NCI-H2081 (cell line): Measurements from ENCODE around the gene VPS18.

ENCODE experiments used
- DNase-seq, 2 experiments: peaks; one replicate each; lab custom pipeline; 2025; lab: John Stamatoyannopoulos, UW

The VPS18 gene

DNA sequence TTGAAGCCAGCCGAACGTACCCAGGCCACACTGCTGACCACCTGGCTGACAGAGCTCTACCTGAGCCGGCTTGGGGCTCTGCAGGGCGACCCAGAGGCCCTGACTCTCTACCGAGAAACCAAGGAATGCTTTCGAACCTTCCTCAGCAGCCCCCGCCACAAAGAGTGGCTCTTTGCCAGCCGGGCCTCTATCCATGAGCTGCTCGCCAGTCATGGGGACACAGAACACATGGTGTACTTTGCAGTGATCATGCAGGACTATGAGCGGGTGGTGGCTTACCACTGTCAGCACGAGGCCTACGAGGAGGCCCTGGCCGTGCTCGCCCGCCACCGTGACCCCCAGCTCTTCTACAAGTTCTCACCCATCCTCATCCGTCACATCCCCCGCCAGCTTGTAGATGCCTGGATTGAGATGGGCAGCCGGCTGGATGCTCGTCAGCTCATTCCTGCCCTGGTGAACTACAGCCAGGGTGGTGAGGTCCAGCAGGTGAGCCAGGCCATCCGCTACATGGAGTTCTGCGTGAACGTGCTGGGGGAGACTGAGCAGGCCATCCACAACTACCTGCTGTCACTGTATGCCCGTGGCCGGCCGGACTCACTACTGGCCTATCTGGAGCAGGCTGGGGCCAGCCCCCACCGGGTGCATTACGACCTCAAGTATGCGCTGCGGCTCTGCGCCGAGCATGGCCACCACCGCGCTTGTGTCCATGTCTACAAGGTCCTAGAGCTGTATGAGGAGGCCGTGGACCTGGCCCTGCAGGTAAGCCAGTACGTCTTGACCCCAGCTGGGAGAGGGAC lies 6.2 kb downstream of the VPS18 start:
- DNase-seq, result no peak

GRCh38 chr15:40901053-40901443 lies 6.8 kb downstream of the VPS18 start:
- DNase-seq, result no peak

DNA sequence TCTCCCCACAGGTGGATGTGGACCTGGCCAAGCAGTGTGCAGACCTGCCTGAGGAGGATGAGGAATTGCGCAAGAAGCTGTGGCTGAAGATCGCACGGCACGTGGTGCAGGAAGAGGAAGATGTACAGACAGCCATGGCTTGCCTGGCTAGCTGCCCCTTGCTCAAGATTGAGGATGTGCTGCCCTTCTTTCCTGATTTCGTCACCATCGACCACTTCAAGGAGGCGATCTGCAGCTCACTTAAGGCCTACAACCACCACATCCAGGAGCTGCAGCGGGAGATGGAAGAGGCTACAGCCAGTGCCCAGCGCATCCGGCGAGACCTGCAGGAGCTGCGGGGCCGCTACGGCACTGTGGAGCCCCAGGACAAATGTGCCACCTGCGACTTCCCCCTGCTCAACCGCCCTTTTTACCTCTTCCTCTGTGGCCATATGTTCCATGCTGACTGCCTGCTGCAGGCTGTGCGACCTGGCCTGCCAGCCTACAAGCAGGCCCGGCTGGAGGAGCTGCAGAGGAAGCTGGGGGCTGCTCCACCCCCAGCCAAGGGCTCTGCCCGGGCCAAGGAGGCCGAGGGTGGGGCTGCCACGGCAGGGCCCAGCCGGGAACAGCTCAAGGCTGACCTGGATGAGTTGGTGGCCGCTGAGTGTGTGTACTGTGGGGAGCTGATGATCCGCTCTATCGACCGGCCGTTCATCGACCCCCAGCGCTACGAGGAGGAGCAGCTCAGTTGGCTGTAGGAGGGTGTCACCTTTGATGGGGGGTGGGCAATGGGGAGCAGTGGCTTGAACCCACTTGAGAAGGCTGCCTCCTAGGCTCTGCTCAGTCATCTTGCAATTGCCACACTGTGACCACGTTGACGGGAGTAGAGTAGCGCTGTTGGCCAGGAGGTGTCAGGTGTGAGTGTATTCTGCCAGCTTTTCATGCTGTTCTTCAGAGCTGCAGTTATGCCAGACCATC lies 8.6 kb downstream of the VPS18 start:
- DNase-seq, result no peak

DNA sequence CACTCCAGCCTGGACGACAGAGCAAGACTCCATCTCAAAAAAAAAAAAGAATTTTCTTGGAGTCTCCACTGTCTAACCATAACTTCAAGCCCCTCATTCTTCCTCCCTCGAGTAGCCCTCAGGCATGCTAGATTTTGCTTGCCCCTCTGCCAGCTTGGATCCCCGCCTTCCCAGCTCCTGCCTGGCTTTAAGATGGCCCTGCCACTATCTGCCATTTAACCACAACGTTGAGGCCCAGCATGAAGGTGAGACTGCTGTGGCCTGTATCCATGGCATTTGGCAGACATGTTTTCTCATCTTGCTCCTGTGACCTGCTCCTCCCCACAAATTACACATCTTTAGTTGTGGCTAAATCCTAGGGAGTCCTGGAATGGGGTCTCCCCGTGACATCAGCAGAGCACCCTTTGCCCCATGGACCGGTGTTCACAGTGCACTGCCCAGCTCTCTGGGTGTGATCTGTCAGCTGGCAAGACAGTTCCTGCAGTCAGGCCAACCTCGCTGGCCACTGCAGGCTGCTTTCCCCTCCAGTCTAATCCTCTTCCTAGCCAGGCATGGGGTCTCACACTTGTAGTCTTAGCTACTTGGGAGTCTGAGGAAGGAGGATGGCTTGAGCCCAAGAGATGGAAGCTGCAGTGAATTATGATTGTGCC lies 10.4 kb downstream of the VPS18 start:
- DNase-seq, result no peak

DNA sequence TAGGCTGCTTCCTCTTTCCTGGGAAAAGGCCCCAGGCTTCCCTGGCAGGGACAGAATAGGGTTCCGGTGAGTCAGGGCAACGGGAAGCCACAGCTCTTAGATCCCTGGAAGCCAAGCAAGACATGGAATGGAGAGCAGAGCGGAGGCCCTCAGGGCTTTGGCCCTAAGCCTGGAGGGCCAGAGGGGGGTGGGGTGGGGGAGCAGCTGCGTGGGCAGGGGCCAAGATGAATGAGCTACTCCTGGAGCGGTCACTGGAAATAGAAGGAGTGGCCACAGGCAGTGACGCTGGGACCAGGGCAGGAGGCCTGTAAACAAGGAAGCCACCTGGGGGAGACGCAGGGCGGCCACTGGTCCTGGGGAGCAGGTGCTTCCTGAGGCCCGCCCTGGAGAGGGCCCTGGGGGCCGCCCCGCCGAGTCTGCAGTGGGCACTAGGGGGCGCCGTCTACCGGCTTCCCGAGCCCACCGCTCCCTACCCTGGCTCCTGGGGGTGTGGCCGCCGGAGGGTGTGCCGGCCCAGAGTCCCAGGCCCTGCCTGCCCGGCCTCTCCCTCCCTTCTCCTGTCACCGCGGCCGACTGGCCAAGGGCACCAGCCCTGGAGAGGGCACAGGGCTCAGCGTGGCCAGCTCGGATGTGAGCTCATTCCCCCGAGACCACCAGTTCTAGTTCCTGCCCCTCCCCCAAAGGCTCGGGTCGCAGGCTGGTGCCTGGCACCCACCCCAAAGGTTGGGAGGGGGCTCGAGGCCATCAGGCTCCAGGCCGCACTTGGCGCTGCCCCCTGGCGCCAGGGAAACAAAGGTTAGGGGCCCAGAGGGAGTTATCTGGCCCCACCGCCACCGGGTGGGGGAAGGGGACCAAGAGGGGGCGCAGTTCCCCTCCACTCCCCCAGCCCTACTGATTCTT lies 12.1 kb downstream of the VPS18 start:
- DNase-seq, result peak; percentile 85 to 91

DNA sequence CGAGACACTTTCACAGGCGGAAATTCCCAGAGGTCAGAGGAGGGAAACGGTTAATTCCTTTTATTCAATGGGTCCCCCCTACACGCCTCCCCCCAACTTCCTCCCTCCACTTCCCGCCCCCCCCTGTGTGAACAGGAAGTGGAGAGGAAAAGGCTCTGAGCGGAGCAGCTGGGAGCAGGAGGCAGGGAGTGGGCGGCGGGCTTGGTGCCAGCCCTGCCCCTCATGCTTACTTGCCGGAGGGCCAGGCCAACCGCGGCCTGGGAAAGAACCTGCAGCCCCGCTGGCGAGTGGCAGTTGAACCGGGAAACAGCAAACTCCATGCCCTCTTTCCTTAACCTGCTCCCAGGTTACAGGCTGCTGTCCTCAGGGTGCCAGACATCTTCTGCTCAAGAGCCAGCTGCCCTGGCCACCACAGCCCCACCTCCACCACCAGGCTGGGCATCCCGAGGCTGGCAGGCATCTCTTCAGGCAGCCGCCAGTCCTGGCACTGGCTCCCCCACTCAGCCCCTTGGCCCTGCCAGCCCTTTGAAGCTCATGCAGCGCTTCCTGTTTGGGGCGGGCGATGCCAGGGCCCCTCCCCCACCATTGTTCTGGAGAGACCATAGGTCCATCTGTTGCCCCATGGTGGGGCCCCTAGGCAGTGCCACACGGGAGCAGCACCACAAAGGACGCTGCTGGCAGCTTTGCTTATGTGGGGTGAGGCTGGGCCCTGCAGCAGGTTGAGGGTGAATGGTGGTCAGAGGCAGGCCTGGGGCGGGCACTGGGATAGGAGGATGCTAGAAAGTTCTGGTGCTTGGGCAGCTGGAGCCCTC lies 12.9 kb downstream of the VPS18 start:
- DNase-seq, result peak; percentile 54 to 73

GRCh38 chr15:40908095-40908494 lies 13.8 kb downstream of the VPS18 start:
- DNase-seq, result no peak

DNA sequence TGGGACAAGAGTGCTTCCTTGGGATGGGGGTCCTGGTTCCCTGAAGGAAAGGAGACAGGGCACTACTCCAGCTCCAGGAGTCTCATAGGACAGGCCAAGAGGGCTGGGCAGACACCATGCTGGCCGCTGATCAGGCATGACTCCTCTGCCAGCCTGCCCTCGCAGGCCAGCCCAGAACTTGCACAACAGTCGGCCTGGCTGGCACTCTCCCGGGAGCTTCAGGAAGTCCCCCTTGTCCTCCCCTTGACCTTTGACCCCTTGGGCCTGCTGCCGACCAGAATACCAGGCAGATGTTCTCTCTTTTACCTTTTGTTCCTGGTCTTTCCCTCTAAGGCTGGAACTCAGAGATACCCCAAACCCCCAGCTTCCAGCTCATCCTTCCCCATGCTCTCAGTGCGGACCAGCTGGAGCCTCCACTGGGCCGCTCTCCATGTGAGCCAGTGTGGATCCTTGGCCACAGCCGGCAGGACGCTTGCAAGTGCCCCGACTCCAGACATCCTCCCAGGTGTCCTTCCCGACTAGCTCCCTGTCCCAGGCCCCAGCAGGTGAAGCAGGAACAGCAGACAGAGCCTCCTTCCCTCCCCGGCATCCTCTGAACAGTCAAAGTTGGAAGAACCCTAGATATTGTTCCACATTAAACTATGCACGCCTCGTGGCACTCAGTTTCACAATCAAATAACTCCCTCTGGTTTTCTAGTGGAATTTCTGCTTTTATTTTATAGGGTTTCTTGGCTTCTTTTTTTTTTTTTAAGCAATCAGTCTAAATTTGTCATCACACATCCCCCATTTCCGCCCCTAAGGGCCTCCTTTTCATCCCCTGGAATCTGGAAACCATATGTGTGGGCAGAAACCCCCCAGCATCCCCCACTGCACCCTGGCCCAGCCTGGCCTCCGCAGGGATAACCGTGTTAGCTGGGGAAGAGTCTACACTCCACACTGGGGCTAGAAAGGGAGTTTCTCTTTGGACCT lies 15.7 kb downstream of the VPS18 start:
- no peak for DNase-seq

GRCh38 chr15:40911141-40911540 lies 16.9 kb downstream of the VPS18 start:
- no peak for DNase-seq

GRCh38 chr15:40911693-40912092 lies 17.4 kb downstream of the VPS18 start:
- no peak for DNase-seq

GRCh38 chr15:40912478-40912877 lies 18.2 kb downstream of the VPS18 start:
- DNase-seq, result no peak

GRCh38 chr15:40914013-40914412 lies 19.8 kb downstream of the VPS18 start:
- no peak for DNase-seq

DNA sequence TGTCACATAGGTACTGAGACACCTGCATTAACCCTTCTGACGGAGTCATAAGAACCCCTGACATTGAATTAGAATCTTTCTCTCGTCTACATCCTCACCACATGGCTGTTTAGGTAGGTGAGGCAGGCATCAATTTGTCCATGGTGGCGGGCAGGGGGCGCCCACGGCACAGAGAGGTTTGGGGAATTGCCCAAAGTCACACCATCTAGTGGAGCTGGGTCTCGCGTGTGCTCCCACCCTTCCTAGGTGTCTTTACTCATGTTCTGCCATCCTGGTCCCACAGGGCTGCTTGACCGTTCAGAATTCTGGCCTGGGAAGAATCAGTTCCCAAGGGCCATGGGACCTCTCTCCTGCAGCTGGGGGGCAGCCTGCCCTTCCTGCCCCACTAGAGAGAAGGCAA lies 20.2 kb downstream of the VPS18 start:
- DNase-seq, result no peak

DNA sequence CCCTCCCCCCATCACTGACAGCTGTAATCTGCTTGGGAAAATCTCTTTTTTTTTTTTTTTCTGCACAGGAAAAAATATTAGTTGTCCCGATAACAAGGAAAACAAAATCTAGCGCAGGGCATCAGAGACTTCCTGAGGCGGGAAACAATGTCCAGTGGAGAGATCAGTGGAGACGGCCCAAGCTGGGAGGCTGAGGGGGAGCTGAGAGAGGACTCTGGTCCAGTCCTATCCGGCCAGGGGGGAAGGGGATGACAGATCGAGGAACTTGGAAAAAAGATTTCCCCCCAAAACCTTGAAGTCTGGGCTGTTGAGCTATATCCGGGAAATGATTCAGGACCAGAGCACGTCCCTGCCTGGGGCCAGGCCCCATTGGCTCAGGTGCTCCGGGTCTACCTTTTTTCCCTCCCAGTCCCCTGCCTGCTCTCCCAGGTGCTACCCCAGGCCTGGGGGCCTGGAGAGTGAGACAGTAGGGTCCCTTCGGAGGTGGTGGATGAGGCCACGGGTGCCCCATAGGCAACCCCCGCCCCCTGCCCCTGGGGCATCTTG lies 20.9 kb downstream of the VPS18 start:
- DNase-seq, result no peak

DNA sequence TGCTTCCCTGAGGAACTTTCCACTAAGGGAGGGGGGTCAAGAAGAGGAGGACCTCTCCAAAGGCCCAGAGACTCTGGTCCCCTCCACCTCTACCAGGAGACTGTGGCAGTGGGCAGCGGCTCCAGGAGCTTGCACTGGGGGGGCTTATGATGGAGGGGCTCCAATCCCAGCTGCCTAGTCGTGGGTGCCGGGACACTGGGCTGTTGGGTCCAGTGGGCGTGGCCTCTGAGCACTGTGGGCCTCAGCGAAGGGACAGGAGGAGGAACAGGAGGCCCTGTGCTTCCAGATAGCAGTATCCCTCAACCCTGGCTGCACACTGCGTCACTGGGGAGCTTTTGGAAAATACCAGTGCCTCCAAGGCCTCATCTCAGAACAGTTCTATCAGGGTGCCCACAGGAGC lies 21.4 kb downstream of the VPS18 start:
- no peak for DNase-seq

DNA sequence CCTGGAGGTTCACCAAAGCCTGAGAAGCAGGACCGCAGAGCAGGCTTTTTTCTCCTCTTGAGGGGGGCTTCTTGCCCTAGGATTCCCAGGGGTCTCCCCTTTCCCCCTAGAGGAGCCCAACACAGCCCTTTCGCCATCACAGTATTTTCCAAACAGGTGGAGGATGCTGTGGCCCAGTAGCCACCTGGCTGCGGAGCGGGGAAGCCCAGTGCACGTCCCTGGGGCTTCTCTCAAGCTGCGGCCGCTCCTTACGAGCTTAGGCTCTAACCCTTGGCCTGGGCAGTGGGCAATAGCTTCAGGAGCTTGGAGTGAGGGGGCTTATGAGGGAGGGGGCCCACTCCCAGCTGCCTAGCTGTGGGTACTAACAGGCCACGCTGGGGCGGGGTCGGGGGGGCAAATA lies 23.3 kb downstream of the VPS18 start:
- no peak for DNase-seq

DNA sequence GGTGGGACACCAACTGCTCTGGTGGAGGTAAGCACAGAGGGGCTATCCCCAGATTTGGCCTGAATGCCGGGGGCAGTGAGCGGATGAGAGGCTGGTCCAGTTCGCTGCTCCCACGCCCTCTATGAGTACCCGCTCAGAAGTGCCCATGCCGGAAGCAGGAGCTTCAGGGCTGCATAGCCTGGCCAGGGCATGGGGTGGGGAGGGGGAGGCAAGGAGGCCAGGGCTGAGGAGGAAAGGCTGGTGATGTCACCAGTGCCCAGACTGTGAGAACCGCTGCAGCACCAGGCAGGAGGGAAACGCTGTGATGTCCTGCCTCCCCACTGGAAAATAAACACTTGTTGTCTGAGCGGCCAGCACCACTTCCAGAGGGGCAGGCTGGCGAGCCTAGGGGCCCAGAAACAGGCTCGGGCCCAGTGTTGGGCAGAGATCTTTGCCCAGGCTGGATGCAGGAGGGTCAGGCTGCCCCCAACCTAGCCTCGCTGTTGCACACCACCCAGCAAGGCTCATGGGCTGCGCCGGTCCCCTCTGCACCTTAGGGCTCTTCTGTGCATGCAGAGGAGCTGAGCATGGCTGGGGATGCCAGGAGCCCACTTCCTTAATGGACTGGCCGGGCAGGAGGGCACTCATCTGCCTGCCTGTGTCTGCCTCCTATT lies 24.0 kb downstream of the VPS18 start:
- peak in 1 of 2 experiments; percentile 25 for DNase-seq

DNA sequence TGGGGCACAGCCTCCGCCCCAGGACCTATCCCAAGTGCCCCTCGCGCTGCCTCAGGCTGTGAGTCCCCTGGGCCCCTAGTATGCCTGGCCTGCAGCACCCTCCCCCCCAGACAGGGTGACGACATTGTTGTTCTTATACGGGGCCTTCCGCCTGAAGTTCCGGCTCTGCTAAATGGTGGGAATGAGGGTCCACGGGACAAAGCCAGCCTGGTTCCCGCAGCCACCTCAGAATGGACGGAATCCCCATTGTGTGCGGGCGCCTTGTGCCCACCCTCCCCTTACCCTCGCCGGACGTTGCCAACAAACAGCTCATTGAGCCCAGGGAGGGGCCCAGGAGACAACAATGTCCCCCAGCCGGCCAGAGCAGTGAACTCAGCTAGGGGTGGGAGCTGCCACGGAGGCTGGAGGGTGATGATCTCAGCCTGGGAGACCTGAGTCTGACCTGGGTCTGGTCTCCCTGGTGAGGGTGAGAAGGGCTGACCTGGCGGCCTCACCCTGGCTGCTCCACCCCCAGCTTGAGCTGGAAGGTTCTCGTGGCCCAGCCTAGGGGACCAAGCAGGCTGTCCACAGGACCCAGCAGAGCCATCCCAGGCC lies 24.6 kb downstream of the VPS18 start:
- DNase-seq, result no peak
